ENCODE data around the gene ADCY6. TPM values are rescaled to one million over a fixed set of nuclear protein-coding genes. Genes with fewer than 3 reads are reported as not detected.
A peak's percentile ranks its signal among the peaks of the same experiment; 100 is the strongest.

The ADCY6 gene
- total RNA-seq, 3 donors from 2014 or later: 91.6 to 207 (median 102) TPM

DNA sequence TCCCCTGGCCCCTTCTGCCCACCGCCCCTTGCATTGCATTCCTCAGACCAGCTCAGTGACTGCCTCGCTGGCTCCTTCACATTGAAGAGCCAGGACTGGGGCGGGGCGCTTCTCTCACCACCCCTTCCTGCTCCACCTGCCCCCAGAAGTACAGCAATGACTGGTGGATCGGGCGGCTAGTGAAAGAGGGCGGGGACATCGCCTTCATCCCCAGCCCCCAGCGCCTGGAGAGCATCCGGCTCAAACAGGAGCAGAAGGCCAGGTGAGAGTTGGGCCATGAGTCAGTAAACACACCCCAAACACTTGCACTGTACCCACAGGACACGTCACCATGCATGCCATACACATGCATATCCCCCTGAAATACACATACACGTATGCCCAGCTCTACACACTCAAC is 35.2 kb upstream of the ADCY6 start:
- Histone ChIP-seq H3K36me3 (ENCODE audit: low read depth) (peaks cover under 1% of the 10 kb centered on the region), H3K9me3 (no peaks in the 10 kb centered on the region), H3K4me1 (ENCODE audit: low read depth) (no peaks in the 10 kb centered on the region), H3K4me3 (no peak overlapping the region)
- ATAC-seq (peak; percentile 42), DNase-seq (no peak)
- intact Hi-C loops (cut with DNase I, micrococcal nuclease): no loop called here
- TF ChIP-seq, protein P1, sequence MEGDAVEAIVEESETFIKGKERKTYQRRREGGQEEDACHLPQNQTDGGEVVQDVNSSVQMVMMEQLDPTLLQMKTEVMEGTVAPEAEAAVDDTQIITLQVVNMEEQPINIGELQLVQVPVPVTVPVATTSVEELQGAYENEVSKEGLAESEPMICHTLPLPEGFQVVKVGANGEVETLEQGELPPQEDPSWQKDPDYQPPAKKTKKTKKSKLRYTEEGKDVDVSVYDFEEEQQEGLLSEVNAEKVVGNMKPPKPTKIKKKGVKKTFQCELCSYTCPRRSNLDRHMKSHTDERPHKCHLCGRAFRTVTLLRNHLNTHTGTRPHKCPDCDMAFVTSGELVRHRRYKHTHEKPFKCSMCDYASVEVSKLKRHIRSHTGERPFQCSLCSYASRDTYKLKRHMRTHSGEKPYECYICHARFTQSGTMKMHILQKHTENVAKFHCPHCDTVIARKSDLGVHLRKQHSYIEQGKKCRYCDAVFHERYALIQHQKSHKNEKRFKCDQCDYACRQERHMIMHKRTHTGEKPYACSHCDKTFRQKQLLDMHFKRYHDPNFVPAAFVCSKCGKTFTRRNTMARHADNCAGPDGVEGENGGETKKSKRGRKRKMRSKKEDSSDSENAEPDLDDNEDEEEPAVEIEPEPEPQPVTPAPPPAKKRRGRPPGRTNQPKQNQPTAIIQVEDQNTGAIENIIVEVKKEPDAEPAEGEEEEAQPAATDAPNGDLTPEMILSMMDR (IDR thresholded peaks at IDR 0.05): no peak

DNA sequence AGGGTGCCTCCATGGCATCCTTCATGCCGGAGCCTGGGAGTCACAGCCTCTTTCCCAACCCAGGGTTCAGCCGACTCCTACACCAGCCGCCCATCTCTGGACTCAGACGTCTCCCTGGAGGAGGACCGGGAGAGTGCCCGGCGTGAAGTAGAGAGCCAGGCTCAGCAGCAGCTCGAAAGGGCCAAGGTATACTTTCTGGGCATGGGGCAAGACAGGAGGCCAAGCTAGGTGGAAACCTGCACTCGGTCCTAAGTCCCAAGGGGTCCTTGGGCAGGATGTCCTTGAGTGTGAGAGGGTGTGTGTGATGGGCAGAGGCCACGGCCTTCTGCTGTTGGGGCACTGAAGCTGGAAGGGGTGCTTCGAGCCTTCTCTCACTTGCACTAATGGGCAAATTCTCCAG is 34.4 kb upstream of the ADCY6 start:
- intact Hi-C loops (cut with DNase I, micrococcal nuclease): no loop called here
- no peaks in the 10 kb centered on the region for H3K4me1 ChIP-seq (ENCODE audit: low read depth)
- DNase-seq: no peak
- no peaks in the 10 kb centered on the region for H3K9me3 ChIP-seq
- ATAC-seq: no peak
- TF ChIP-seq, protein P1 (IDR thresholded peaks at IDR 0.05): no peak
- H3K4me3 ChIP-seq: no peak overlapping the region
- H3K36me3 ChIP-seq (ENCODE audit: low read depth): no peaks in the 10 kb centered on the region

DNA sequence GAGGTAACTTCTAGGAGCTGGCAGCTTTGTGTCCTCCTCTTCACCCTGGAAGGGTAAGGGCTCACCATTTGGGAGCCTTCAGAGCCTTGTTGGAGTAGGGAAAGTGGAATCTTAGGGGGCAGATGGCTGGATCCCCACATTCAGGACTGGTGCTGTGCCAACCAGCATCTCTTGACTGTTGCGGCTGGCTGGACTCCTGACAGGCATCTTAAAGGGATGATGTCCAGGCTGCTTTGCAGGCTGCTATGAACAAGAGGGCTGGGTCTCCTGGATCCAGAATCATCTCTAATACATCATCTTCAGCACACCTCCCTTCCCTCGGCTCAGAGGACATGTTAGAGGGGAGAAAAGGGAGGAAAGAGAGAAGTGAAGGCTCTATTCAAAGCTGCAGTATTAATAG is 33.8 kb upstream of the ADCY6 start:
- DNase-seq (no peak), ATAC-seq (no peak)
- no peak overlapping the region for H3K4me3 ChIP-seq
- TF ChIP-seq, protein P1 (IDR thresholded peaks at IDR 0.05): no peak
- H3K36me3 ChIP-seq (ENCODE audit: low read depth): no peaks in the 10 kb centered on the region
- no peaks in the 10 kb centered on the region for H3K9me3 ChIP-seq
- H3K4me1 ChIP-seq (ENCODE audit: low read depth): peaks cover 4% of the 10 kb centered on the region
- intact Hi-C loops (cut with DNase I, micrococcal nuclease): no loop called here

DNA sequence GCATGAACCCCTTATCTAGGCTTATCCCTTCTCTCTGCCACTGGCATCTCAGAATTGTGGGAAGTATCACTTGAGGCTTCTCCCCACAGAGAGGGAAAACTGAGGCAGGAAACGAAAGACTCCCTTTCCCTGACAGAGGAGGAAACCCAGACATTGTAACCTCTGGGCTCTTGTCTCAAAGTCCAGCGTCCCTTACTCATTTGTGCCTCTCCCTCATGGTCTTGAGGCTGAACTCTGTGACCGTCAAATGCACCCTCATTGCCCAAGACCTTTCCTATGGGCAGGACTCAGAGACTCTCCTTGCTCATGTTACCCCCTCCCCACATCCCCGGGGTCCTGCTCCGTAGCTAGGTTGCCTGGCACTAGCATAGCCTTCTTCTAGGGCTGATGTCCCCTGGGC is 33.2 kb upstream of the ADCY6 start:
- no peak overlapping the region for H3K4me3 ChIP-seq
- intact Hi-C loops (cut with DNase I, micrococcal nuclease): no loop called here
- H3K36me3 ChIP-seq (ENCODE audit: low read depth): no peaks in the 10 kb centered on the region
- H3K4me1 ChIP-seq (ENCODE audit: low read depth): peaks cover 7% of the 10 kb centered on the region
- TF ChIP-seq, protein P1 (IDR thresholded peaks at IDR 0.05): no peak
- H3K9me3 ChIP-seq: no peaks in the 10 kb centered on the region
- DNase-seq (no peak), ATAC-seq (no peak)

DNA sequence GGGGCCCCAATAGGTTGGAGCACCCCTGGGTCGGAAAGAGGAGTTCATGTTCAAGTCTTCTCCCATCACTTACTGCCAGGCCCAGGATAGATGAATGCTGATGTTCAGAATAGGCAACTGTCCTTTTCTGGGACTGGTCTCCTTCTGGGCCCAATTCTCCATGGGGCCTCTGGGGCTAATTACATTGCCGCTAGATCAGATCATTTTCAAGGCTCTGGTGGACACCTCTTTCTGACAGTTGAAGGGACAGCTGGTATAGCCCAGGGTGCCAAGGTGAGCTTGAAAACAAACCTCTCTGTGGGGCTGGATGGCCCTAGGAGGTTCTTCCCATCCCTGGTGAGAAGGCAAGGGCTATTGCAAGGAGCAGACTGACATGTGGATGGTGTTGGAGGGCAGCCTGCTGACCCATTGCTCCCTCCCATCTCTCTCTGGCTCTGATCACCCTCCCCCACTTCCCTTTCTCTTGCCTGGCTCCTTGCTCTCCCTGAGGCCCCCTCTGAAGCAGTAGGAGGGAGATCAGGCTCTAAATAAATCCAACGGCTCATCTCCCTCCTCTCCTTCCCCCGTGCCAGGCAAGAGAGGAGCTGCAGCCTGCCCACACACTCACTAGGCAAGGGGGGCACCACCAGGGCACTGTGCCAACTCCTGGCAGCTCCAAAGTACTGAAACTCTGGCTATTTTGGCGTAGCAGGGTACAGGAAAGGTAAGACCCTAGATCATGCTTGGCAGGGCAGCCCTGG is 31.3 kb upstream of the ADCY6 start:
- ATAC-seq (no peak), DNase-seq (no peak)
- H3K36me3 ChIP-seq (ENCODE audit: low read depth): no peaks in the 10 kb centered on the region
- H3K4me3 ChIP-seq: no peak overlapping the region
- peaks cover 18% of the 10 kb centered on the region for H3K4me1 ChIP-seq (ENCODE audit: low read depth)
- no peaks in the 10 kb centered on the region for H3K9me3 ChIP-seq
- intact Hi-C loops (cut with DNase I, micrococcal nuclease): no loop called here
- TF ChIP-seq, protein P1 (IDR thresholded peaks at IDR 0.05): no peak
